ENCODE data around the gene PRPF40B.

The PRPF40B gene

DNA sequence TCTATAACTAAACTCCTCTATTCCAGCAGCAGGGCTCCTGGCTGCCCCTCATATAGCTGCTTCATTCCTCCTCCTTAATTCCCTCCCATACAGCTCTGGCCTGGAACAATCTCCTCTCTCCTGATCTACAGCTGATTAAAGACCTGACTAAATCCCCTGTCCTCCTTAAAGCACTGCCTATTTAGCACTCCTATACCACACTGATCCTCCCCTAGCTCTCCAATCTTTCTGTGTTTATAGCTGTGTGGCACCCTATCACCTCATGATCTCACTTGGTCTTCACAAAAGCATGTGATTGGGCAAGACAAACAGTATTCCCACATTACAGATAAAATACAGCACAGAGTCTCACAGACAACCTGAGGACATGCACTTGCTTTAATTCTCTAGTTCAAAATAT lies 66.4 kb downstream of the PRPF40B start:
- DNase-seq, result no peak

DNA sequence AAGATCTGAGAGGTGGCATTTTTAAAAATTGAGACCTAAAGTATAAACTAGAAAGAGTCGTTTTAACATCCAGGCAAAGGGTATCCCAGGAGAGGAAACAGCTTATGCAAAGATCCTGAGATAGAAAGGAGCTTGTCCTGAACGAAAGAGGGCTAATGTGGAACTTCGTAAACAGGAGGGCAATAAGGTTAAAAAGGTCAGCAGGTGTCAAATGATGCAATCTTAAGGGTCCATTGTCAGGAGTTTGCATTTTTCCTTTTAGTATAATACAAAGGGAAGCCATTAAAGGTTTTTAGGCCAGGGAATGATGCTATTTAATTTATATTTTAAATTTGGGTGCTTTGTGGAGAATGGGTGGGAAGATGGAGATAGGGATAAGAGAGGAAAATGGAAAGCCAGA lies 69.5 kb downstream of the PRPF40B start:
- no peak for DNase-seq

DNA sequence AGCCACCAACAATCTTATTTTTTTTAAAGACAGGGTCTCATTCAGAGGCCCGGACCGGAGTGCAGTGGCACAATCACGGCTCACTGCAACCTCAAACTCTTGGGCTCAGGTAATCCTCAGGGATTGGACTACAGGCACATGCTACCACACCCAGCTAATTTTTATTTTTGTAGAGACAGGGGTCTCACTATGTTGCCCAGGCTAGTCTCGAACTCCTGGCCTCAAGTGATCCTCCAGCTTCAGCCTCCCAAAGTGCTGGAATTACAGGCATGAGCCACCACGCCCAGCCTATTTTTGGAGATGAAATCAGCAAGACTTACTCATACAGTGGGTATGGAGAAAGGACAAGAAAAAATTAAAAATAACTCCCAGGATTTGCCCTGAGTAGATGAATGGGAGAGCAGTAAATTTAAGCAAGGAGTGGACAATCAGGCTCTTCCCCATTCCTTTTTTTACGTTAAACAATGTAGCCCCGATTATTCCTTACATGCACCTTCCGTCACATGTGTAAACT lies 70.6 kb downstream of the PRPF40B start:
- DNase-seq, result peak; percentile 28

Data from fibroblast of upper back skin (primary cell).